Neuronal stem cell (in vitro differentiated cells): ENCODE data around the gene ZNF365.

Experiments used
- DNase-seq: peaks from one replicate; pipeline ENCODE4 v3.0.0-alpha.2; 2013; ENCODE audit warnings: low spot score
- H2AFZ ChIP-seq: one replicate; pipeline ENCODE4 v1.6.1; 2013; ENCODE audit warnings: mild to moderate bottlenecking, low read length, inconsistent platforms
- H2AK5ac ChIP-seq: 2 replicates; pipeline ENCODE4 v1.6.1; 2013; ENCODE audit warnings: low read depth, mild to moderate bottlenecking, inconsistent platforms, low read length, moderate library complexity, mixed read lengths
- H2BK120ac ChIP-seq: 2 replicates; pipeline ENCODE4 v1.6.1; 2013; ENCODE audit warnings: low read depth, mild to moderate bottlenecking, inconsistent platforms, low read length, moderate library complexity, mixed read lengths
- H2BK12ac ChIP-seq: one replicate; pipeline ENCODE4 v1.6.1; 2013; ENCODE audit warnings: low read length, inconsistent platforms
- H2BK15ac ChIP-seq: 2 replicates; pipeline ENCODE4 v1.6.1; 2013; ENCODE audit warnings: mild to moderate bottlenecking, low read length, inconsistent platforms, mixed read lengths
- H2BK5ac ChIP-seq: one replicate; pipeline ENCODE4 v1.6.1; 2013; ENCODE audit warnings: inconsistent platforms, mild to moderate bottlenecking, low read length, moderate library complexity
- H3K14ac ChIP-seq: one replicate; pipeline ENCODE4 v1.6.1; 2013; ENCODE audit warnings: low read length, inconsistent platforms
- H3K18ac ChIP-seq: 2 replicates; pipeline ENCODE4 v1.6.1; 2013; ENCODE audit warnings: low read length, inconsistent platforms
- H3K23ac ChIP-seq: 2 replicates; pipeline ENCODE4 v1.6.1; 2013; ENCODE audit warnings: low read depth, mild to moderate bottlenecking, mixed read lengths, low read length, inconsistent platforms; ENCODE audit not compliant: poor library complexity
- H3K27ac ChIP-seq: replicated peaks from 3 replicates; pipeline ENCODE4 v1.5.1; 2013; ENCODE audit warnings: low read length, inconsistent platforms
- H3K27me3 ChIP-seq, 3 experiments: 2 replicates each; pipeline ENCODE4 v1.6.1; 2013; ENCODE audit warnings: low read length in 3 of 3, mild to moderate bottlenecking in 2 of 3, inconsistent platforms in 1 of 3, low read depth in 1 of 3, mixed read lengths in 1 of 3, moderate library complexity in 1 of 3; ENCODE audit not compliant: control insufficient read depth in 3 of 3, insufficient read depth in 3 of 3
- H3K36me3 ChIP-seq, 2 donors: replicated peaks in 1 of 2; 2 replicates each; pipeline ENCODE4 v1.6.1; 2013; ENCODE audit warnings: low read length in 2 of 2; ENCODE audit not compliant: control insufficient read depth in 2 of 2, insufficient read depth in 2 of 2
- H3K4ac ChIP-seq: 2 replicates; pipeline ENCODE4 v1.6.1; 2013; ENCODE audit warnings: inconsistent platforms, mild to moderate bottlenecking, low read length, moderate library complexity
- H3K4me1 ChIP-seq, 2 donors: 1 replicate in 1 of 2; 2 replicates in 1 of 2; pipeline ENCODE4 v1.6.1; 2013; ENCODE audit warnings: low read length in 2 of 2, low read depth in 1 of 2; ENCODE audit not compliant: control insufficient read depth in 2 of 2, insufficient read depth in 1 of 2
- H3K4me2 ChIP-seq: one replicate; pipeline ENCODE4 v1.6.1; 2013; ENCODE audit warnings: mild to moderate bottlenecking, low read length, inconsistent platforms; ENCODE audit not compliant: insufficient read depth, poor library complexity, severe bottlenecking
- H3K4me3 ChIP-seq, 2 donors: 2 replicates each; pipeline ENCODE4 v1.5.1; 2013; ENCODE audit warnings: low read length in 2 of 2, mild to moderate bottlenecking in 2 of 2, inconsistent platforms in 1 of 2, moderate library complexity in 1 of 2
- H3K79me1 ChIP-seq: one replicate; pipeline ENCODE4 v1.6.1; 2013; ENCODE audit warnings: low read depth, mild to moderate bottlenecking, inconsistent platforms, low read length, moderate library complexity
- H3K9ac ChIP-seq: one replicate; pipeline ENCODE4 v1.6.1; 2013; ENCODE audit warnings: mild to moderate bottlenecking, low read depth, low read length, inconsistent platforms; ENCODE audit not compliant: poor library complexity
- H3K9me3 ChIP-seq, 2 donors: replicated peaks in 1 of 2; 2 replicates each; pipeline versions ENCODE3 to v1.6.1; 2013; ENCODE audit warnings: low read length in 2 of 2, mild to moderate bottlenecking in 2 of 2, inconsistent platforms in 1 of 2, low read depth in 1 of 2, mixed read lengths in 1 of 2, moderate library complexity in 1 of 2; ENCODE audit not compliant: control insufficient read depth in 2 of 2, insufficient read depth in 1 of 2
- H4K8ac ChIP-seq: one replicate; pipeline ENCODE4 v1.6.1; 2013; ENCODE audit warnings: low read depth, mild to moderate bottlenecking, inconsistent platforms, low read length, moderate library complexity
- H4K91ac ChIP-seq: one replicate; pipeline ENCODE4 v1.6.1; 2013; ENCODE audit warnings: low read length, low read depth, mild to moderate bottlenecking, inconsistent platforms; ENCODE audit not compliant: poor library complexity
- WGBS, 2 donors: extraction: QIAGEN DNeasy Blood & Tissue Kit; methylation state at CpG; one replicate each; pipeline ENCODE4 v1.1.7; 2013; ENCODE audit warnings: missing lambda C conversion rate in 2 of 2, mixed read lengths in 1 of 2; ENCODE audit not compliant: insufficient read length in 2 of 2, insufficient replicate concordance in 1 of 2; ENCODE audit errors: extremely low coverage in 2 of 2; 5-methylcytosine and 5-hydroxymethylcytosine counted together

Gene ZNF365

DNA sequence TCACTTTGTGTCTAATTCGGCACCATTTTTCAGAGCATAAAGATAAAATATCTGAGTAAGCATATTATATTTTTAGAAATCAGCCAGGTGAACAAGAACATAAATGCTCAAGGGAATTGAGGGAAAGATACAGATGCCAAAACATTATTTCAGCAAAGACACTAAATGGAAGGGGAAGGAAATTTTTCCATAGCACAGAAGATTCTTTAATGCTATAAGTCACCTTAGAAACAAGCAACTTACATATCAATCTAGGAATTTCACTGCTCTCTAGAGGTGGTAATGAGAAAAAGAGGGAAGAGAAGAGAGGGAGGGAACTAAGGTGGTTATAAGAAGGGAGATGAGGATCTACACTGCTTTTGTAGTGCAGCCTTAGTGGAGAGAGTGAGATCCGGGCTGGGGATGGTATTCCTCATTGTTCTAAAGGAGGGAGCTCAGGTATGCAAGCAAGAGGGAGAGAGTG, 20.4 kb downstream of the ZNF365 start:
- no peak for DNase-seq
- no peaks in the 10 kb centered on the region for H3K27me3 ChIP-seq
- H2BK120ac ChIP-seq, result no peak overlapping the region
- H2AK5ac ChIP-seq, result no peak overlapping the region
- no peak overlapping the region for H2BK15ac ChIP-seq
- no peak overlapping the region for H2AFZ ChIP-seq
- H3K79me1 ChIP-seq, result no peaks in the 10 kb centered on the region
- no peak overlapping the region for H2BK5ac ChIP-seq
- no peak overlapping the region for H3K23ac ChIP-seq
- WGBS, 2 donors, result no CpG with 5 or more reads among the region's 2 CpGs
- H2BK12ac ChIP-seq, result no peak overlapping the region
- H3K14ac ChIP-seq, result no peak overlapping the region
- no peak overlapping the region for H3K27ac ChIP-seq
- no peak overlapping the region for H4K91ac ChIP-seq
- no peak overlapping the region for H4K8ac ChIP-seq
- H3K4ac ChIP-seq, result no peak overlapping the region
- H3K18ac ChIP-seq, result no peak overlapping the region
- H3K9me3 ChIP-seq, result no peaks in the 10 kb centered on the region
- H3K36me3 ChIP-seq, result no peaks in the 10 kb centered on the region
- H3K4me2 ChIP-seq, result no peak overlapping the region
- H3K4me1 ChIP-seq, result no peaks in the 10 kb centered on the region
- H3K4me3 ChIP-seq, result no peak overlapping the region
- H3K9ac ChIP-seq, result no peak overlapping the region

DNA sequence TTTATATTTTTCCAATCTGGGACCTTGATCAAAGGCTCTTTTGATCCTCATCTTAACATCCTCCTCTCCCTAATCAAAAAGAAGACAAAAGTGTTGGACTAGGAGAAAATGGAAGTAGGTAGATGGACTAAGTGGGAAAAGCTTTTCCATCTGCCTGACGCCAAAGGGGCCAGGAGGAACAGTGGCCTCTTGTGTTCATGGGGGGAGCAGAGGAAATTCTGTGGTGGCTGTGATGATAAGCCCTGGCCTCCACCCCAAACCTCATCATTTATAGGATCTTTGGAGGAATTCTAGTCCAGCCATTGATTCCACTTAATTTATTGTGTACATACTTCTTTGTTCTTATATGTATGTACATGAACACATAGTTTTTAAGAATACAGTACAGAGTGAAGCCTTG, 21.7 kb downstream of the ZNF365 start:
- Histone ChIP-seq H3K79me1 (peaks cover 1% of the 10 kb centered on the region), H2BK120ac (no peak overlapping the region), H3K27ac (no peak overlapping the region), H3K27me3 (no peaks in the 10 kb centered on the region), H3K4ac (no peak overlapping the region), H3K36me3 (no peaks in the 10 kb centered on the region), H3K4me1 (no peaks in the 10 kb centered on the region), H2BK15ac (no peak overlapping the region), H3K4me2 (no peak overlapping the region), H2BK12ac (no peak overlapping the region), H4K8ac (no peak overlapping the region), H3K9me3 (no peaks in the 10 kb centered on the region), H3K23ac (no peak overlapping the region), H4K91ac (no peak overlapping the region), H3K18ac (no peak overlapping the region), H3K9ac (no peak overlapping the region), H3K14ac (no peak overlapping the region), H2BK5ac (no peak overlapping the region), H2AFZ (no peak overlapping the region), H2AK5ac (no peak overlapping the region), H3K4me3 (no peak overlapping the region)
- no peak for DNase-seq
- WGBS, 2 donors, result no CpG with 5 or more reads among the region's 1 CpG

GRCh38 chr10:62396864-62397263, 22.7 kb downstream of the ZNF365 start:
- Histone ChIP-seq H2BK120ac (no peak overlapping the region), H2AK5ac (no peak overlapping the region), H3K27ac (no peak overlapping the region), H3K36me3 (no peaks in the 10 kb centered on the region), H2BK5ac (no peak overlapping the region), H2AFZ (no peak overlapping the region), H2BK12ac (no peak overlapping the region), H3K9ac (no peak overlapping the region), H2BK15ac (no peak overlapping the region), H3K79me1 (peaks cover 1% of the 10 kb centered on the region), H3K4me3 (no peak overlapping the region), H3K4me1 (no peaks in the 10 kb centered on the region), H3K4ac (no peak overlapping the region), H3K23ac (no peak overlapping the region), H4K8ac (no peak overlapping the region), H3K9me3 (no peaks in the 10 kb centered on the region), H3K14ac (no peak overlapping the region), H3K27me3 (no peaks in the 10 kb centered on the region), H4K91ac (no peak overlapping the region), H3K18ac (no peak overlapping the region), H3K4me2 (no peak overlapping the region)
- DNase-seq, result no peak
- no CpG with 5 or more reads among the region's 3 CpGs for WGBS, 2 donors

DNA sequence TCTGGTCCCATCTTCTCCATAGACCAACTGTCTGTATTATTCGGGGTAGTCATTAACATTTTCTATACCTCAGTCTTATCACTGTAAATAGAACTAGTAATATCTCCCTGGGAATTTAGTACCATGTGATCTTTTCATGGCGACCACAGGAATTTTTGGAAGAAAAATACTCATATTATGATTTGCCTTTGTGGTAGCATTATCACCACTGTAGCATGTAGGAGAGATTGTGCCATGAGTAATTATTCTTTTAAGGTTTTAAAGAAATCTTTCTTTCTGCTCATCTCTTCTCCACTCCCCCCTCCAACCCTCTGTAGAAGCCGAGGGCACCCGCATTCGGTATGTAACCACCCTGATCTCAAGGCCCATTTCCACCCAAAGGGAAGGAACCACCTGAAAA, 25.0 kb downstream of the ZNF365 start:
- H3K27me3 ChIP-seq, result no peaks in the 10 kb centered on the region
- no peak overlapping the region for H3K18ac ChIP-seq
- H3K23ac ChIP-seq, result no peak overlapping the region
- no peaks in the 10 kb centered on the region for H3K36me3 ChIP-seq
- no peak overlapping the region for H2BK12ac ChIP-seq
- no peaks in the 10 kb centered on the region for H3K9me3 ChIP-seq
- H2AFZ ChIP-seq, result no peak overlapping the region
- no peak overlapping the region for H3K27ac ChIP-seq
- H3K14ac ChIP-seq, result no peak overlapping the region
- H2BK120ac ChIP-seq, result no peak overlapping the region
- no peak overlapping the region for H3K4me3 ChIP-seq
- no peak overlapping the region for H2AK5ac ChIP-seq
- no peaks in the 10 kb centered on the region for H3K4me1 ChIP-seq
- DNase-seq, result no peak
- no peak overlapping the region for H3K4me2 ChIP-seq
- H3K9ac ChIP-seq, result no peak overlapping the region
- no peak overlapping the region for H2BK15ac ChIP-seq
- no CpG with 5 or more reads among the region's 5 CpGs for WGBS, 2 donors
- H2BK5ac ChIP-seq, result no peak overlapping the region
- H4K91ac ChIP-seq, result no peak overlapping the region
- peaks cover 1% of the 10 kb centered on the region for H3K79me1 ChIP-seq
- H3K4ac ChIP-seq, result no peak overlapping the region
- no peak overlapping the region for H4K8ac ChIP-seq
